Bronchial epithelial cell (primary cell): ENCODE data around the gene NT5M. TPM values are rescaled to one million over a fixed set of nuclear protein-coding genes. Genes with fewer than 3 reads are reported as not detected.
A peak's percentile ranks its signal among the peaks of the same experiment; 100 is the strongest.

Experiments
- DNase-seq: peaks from one replicate; pipeline ENCODE4 v3.0.0-alpha.2; 2010; ENCODE audit warnings: low read depth
- FAIRE-seq: peaks from 2 replicates; lab custom pipeline; 2011; peaks lifted over from hg19 to GRCh38; lab: Jason Lieb, UNC
- H3K27me3 ChIP-seq: 2 replicates; pipeline ENCODE4 v1.5.1; 2011; ENCODE audit warnings: low read length; ENCODE audit not compliant: control insufficient read depth, insufficient read depth
- H3K36me3 ChIP-seq: 2 replicates; pipeline ENCODE4 v1.5.1; 2011; ENCODE audit warnings: low read length; ENCODE audit not compliant: control insufficient read depth, insufficient read depth
- H3K4me3 ChIP-seq: 2 replicates; pipeline ENCODE4 v1.5.1; 2011; ENCODE audit warnings: mild to moderate bottlenecking, low read depth, low read length, control low read depth
- CTCF ChIP-seq: IDR thresholded peaks from 2 replicates; pipeline ENCODE4 v1.5.1; 2011; ENCODE audit warnings: mild to moderate bottlenecking, moderate library complexity, low read length, control low read depth, inconsistent platforms; ENCODE audit not compliant: insufficient read depth, severe bottlenecking
- total RNA-seq: library from RNA; depleted of rRNA; stranded (reverse); fragments of >200 nt; gene quantifications from 2 replicates; pipeline ENCODE4 v1.2.1, GENCODE V29; 2014

Gene NT5M
- total RNA-seq, 1 donor from 2014 or later, result 0.79 TPM

GRCh38 chr17:17388657-17389496, 85.7 kb downstream of the NT5M start:
- H3K4me3 ChIP-seq, result no peak overlapping the region
- FAIRE-seq (no peak), DNase-seq (no peak)
- no peak for TF ChIP-seq CTCF
- no peaks in the 10 kb centered on the region for H3K36me3 ChIP-seq
- H3K27me3 ChIP-seq, result peaks cover 2% of the 10 kb centered on the region

GRCh38 chr17:17391668-17392370, 88.6 kb downstream of the NT5M start:
- Histone ChIP-seq H3K27me3 (peaks cover 2% of the 10 kb centered on the region), H3K4me3 (no peak overlapping the region), H3K36me3 (no peaks in the 10 kb centered on the region)
- FAIRE-seq (peak; percentile 60), DNase-seq (no peak)
- no peak for TF ChIP-seq CTCF

- no peak for TF ChIP-seq CTCF
- H3K36me3 ChIP-seq, result no peaks in the 10 kb centered on the region
- H3K27me3 ChIP-seq, result peaks cover 2% of the 10 kb centered on the region
- no peak for FAIRE-seq
- H3K4me3 ChIP-seq, result no peak overlapping the region
- no peak for DNase-seq
Observed at GRCh38 chr17:17393976-17394375, 90.8 kb downstream of the NT5M start.

GRCh38 chr17:17394494-17394893, 91.3 kb downstream of the NT5M start:
- H3K4me3 ChIP-seq, result no peak overlapping the region
- DNase-seq (no peak), FAIRE-seq (no peak)
- peaks cover 2% of the 10 kb centered on the region for H3K27me3 ChIP-seq
- no peak for TF ChIP-seq CTCF
- H3K36me3 ChIP-seq, result no peaks in the 10 kb centered on the region

- no peaks in the 10 kb centered on the region for H3K27me3 ChIP-seq
- H3K4me3 ChIP-seq, result no peak overlapping the region
- no peak for DNase-seq
- FAIRE-seq, result no peak
- TF ChIP-seq CTCF, result no peak
- H3K36me3 ChIP-seq, result no peaks in the 10 kb centered on the region
Observed at GRCh38 chr17:17395246-17395802, 92.2 kb downstream of the NT5M start.
